Osteoblast (primary cell): ENCODE results near the gene TPM3. TPM values are rescaled to one million over a fixed set of nuclear protein-coding genes. Genes with fewer than 3 reads are reported as not detected.

Experiments
- DNase-seq: peaks from one replicate; pipeline ENCODE4 v3.0.0; 2011; ENCODE audit warnings: low spot score, mixed read lengths; ENCODE audit not compliant: insufficient read length; ENCODE audit errors: missing footprints
- H2AFZ ChIP-seq: 2 replicates; pipeline ENCODE4 v1.6.0; 2011; ENCODE audit warnings: mild to moderate bottlenecking, low read length
- H3K27ac ChIP-seq: 2 replicates; pipeline ENCODE4 v1.5.1; 2011; ENCODE audit warnings: mild to moderate bottlenecking, low read depth, low read length, moderate library complexity
- H3K27me3 ChIP-seq: 2 replicates; pipeline ENCODE4 v1.6.0; 2012; ENCODE audit warnings: mild to moderate bottlenecking, control low read depth, inconsistent platforms, low read length, moderate library complexity; ENCODE audit not compliant: insufficient read depth
- H3K36me3 ChIP-seq: 2 replicates; pipeline ENCODE4 v1.5.1; 2011; ENCODE audit warnings: mild to moderate bottlenecking, low read length, control low read depth, moderate library complexity; ENCODE audit not compliant: insufficient read depth
- H3K4me1 ChIP-seq: 2 replicates; pipeline ENCODE4 v1.5.1; 2011; ENCODE audit warnings: mild to moderate bottlenecking, low read length, control low read depth, moderate library complexity; ENCODE audit not compliant: insufficient read depth
- H3K4me2 ChIP-seq: 2 replicates; pipeline ENCODE4 v1.6.0; 2011; ENCODE audit warnings: mild to moderate bottlenecking, low read length; ENCODE audit not compliant: insufficient read depth
- H3K4me3 ChIP-seq: fragments of 200-600 bp; sonication (generic); 3 replicates; pipeline ENCODE4 v1.5.1; 2012; ENCODE audit warnings: mild to moderate bottlenecking, low read length, inconsistent platforms; ENCODE audit not compliant: insufficient read depth
- H3K79me2 ChIP-seq: 2 replicates; pipeline ENCODE4 v1.6.0; 2012; ENCODE audit warnings: mild to moderate bottlenecking, low read length, control low read depth, inconsistent platforms; ENCODE audit not compliant: insufficient read depth
- H3K9me3 ChIP-seq: 2 replicates; pipeline ENCODE4 v1.5.1; 2011; ENCODE audit warnings: low read depth, low read length, control low read depth
- H4K20me1 ChIP-seq: 2 replicates; pipeline ENCODE4 v1.6.0; 2012; ENCODE audit warnings: mild to moderate bottlenecking, low read length, control low read depth; ENCODE audit not compliant: insufficient read depth
- total RNA-seq: library from RNA; depleted of rRNA; stranded (reverse); fragments of >200 nt; gene quantifications from 2 replicates; pipeline ENCODE4 v1.2.3, GENCODE V29; 2012
- TF ChIP-seq, protein P1 (sequence below): IDR thresholded peaks from 2 replicates; pipeline ENCODE4 v1.5.1; 2011; ENCODE audit warnings: mild to moderate bottlenecking, low read depth, low read length, moderate library complexity; ENCODE audit errors: extremely low read depth

Gene TPM3
- total RNA-seq, 1 donor: 299 TPM

DNA sequence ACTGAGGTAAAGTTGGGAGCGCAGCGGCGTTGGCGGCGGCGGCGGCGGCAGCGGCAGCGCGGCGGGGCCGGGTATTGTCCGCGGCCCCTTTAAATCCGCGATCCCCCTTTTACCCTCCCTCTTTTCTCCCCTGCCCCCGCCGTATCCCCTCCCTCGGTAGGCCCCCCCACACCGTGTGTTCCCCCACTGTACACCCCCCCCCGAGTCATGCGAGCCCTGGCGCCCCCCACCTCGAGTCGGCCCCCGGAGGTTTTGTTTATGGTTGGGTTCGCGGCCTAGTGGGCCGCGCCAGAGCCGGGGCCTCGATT lies 29.0 kb upstream of the TPM3 start:
- Histone ChIP-seq H3K4me3 (peak overlapping the region; percentile 96), H3K27ac (peak overlapping the region; percentile 93), H3K79me2 (peaks cover 95% of the 10 kb centered on the region), H3K36me3 (peaks cover 37% of the 10 kb centered on the region), H3K9me3 (no peaks in the 10 kb centered on the region), H3K4me1 (peaks cover 37% of the 10 kb centered on the region), H3K4me2 (peak overlapping the region; percentile 78), H3K27me3 (no peaks in the 10 kb centered on the region), H4K20me1 (peaks cover 48% of the 10 kb centered on the region), H2AFZ (no peak overlapping the region)
- DNase-seq: no peak
- TF ChIP-seq, protein P1, sequence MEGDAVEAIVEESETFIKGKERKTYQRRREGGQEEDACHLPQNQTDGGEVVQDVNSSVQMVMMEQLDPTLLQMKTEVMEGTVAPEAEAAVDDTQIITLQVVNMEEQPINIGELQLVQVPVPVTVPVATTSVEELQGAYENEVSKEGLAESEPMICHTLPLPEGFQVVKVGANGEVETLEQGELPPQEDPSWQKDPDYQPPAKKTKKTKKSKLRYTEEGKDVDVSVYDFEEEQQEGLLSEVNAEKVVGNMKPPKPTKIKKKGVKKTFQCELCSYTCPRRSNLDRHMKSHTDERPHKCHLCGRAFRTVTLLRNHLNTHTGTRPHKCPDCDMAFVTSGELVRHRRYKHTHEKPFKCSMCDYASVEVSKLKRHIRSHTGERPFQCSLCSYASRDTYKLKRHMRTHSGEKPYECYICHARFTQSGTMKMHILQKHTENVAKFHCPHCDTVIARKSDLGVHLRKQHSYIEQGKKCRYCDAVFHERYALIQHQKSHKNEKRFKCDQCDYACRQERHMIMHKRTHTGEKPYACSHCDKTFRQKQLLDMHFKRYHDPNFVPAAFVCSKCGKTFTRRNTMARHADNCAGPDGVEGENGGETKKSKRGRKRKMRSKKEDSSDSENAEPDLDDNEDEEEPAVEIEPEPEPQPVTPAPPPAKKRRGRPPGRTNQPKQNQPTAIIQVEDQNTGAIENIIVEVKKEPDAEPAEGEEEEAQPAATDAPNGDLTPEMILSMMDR: no peak

DNA sequence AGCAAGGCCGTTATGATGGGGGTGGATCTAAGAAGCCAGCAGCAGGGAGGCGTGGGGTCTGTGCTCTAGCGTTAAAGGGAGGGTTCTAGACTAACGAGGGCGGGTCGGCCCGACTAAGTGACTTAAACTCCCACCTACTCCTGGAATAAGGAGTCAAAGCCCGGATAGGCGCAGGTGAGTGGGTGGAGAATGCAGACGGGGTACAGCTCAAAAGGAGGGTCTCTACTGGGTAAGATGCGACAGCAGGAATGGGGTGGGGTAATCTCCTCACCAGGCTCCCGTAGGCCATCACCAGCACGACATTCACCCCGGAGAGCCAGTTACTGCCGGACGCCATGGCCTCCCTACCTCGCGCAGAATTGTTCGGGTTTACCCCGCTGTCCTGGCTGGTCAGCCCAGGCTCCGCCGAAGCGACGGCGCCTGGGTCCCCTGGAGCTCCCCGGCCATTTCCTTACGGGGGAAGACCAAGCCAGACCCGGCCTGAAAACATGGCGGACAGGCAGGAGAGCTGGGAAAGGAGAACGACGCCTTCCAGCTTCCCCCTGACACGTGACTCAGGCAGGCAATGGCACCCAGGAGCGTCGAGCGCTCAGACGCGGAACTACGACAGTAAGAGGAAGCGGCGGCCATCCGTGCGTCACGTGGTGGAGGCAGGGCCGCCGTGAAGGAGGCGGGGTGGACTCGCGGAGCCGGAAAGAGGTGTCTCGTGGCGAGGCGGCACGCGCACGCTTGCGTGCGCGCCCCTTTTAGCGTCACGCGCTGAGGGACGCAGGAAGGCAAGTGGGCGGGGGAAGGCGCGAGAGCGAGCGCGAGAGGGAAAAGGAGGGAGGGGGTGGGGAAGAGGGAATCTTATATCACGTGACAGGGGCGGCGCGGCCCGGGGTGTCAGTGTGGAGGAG lies 28.4 kb upstream of the TPM3 start, which contains the start of gene UBAP2L:
UBAP2L (plus strand) TSS at position 885 of the 899 bp plus-strand sequence. CDS start 4,169 bp downstream, outside the sequence.
- Histone ChIP-seq H2AFZ (peak within 1 kb of the TSS; percentile 95), H3K9me3 (no peaks in the 10 kb centered on the region), H3K27me3 (no peaks in the 10 kb centered on the region), H3K4me1 (peaks cover 37% of the 10 kb centered on the region), H4K20me1 (peaks cover 44% of the 10 kb centered on the region), H3K4me2 (peak within 1 kb of the TSS; percentile 84), H3K4me3 (peak within 1 kb of the TSS; percentile 96), H3K27ac (peak within 1 kb of the TSS; percentile 100), H3K79me2 (peaks cover 90% of the 10 kb centered on the region), H3K36me3 (peaks cover 31% of the 10 kb centered on the region)
- TF ChIP-seq, protein P1: no peak
- peak; percentile 97 for DNase-seq

GRCh38 chr1:154219541-154219940 lies 27.6 kb upstream of the TPM3 start:
- H3K4me1 ChIP-seq: peaks cover 37% of the 10 kb centered on the region
- peak overlapping the region; percentile 84 for H3K4me2 ChIP-seq
- no peaks in the 10 kb centered on the region for H3K9me3 ChIP-seq
- TF ChIP-seq, protein P1: no peak
- peak overlapping the region; percentile 100 for H3K27ac ChIP-seq
- H4K20me1 ChIP-seq: peaks cover 38% of the 10 kb centered on the region
- DNase-seq: peak; percentile 67
- H2AFZ ChIP-seq: no peak overlapping the region
- peak overlapping the region; percentile 96 for H3K4me3 ChIP-seq
- H3K27me3 ChIP-seq: no peaks in the 10 kb centered on the region
- H3K36me3 ChIP-seq: peaks cover 28% of the 10 kb centered on the region
- peaks cover 82% of the 10 kb centered on the region for H3K79me2 ChIP-seq

DNA sequence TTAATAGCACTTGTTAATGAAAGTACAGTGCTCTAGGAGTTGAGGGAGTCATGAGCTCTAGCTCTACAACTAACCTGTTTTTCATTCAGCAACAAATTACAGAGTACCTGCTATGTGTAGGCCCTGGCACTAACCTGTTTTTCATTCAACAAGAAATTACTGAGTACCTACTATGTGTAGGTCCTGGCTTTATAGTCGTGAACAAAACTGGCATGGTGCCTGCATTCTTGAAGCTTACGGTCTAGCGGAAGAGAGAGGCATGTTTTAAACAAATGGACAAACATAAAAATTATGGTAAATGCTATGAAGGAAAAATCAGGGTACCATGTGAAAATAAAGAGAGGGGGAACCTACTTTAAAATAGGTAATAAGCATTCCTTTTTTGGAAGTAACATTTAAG lies 26.6 kb upstream of the TPM3 start:
- Histone ChIP-seq H4K20me1 (peaks cover 40% of the 10 kb centered on the region), H3K27ac (peak overlapping the region; percentile 100), H3K4me3 (peak overlapping the region; percentile 96), H3K79me2 (peaks cover 74% of the 10 kb centered on the region), H3K27me3 (no peaks in the 10 kb centered on the region), H3K9me3 (no peaks in the 10 kb centered on the region), H3K4me2 (peak overlapping the region; percentile 84), H3K36me3 (peaks cover 37% of the 10 kb centered on the region), H2AFZ (no peak overlapping the region), H3K4me1 (peaks cover 39% of the 10 kb centered on the region)
- TF ChIP-seq, protein P1: no peak
- no peak for DNase-seq
